Esophagus squamous epithelium (tissue), 4 donors: Measurements from ENCODE around the gene TTC3.

Experiments used
- CTCF ChIP-seq, 6 experiments: fragments of 450-650 bp in 4 of 6; fragments of 200-600 bp in 2 of 6; sonication (generic) in 2 of 6; IDR thresholded peaks; one replicate each; pipeline ENCODE4 v1.5.1; 2016 to 2019; ENCODE audit warnings: antibody characterized with exemption in 6 of 6, mild to moderate bottlenecking in 4 of 6, moderate library complexity in 4 of 6
- POLR2A ChIP-seq, 4 donors: fragments of 450-650 bp; IDR thresholded peaks; one replicate each; pipeline ENCODE4 v1.6.1; 2017; ENCODE audit warnings: antibody characterized with exemption in 4 of 4, mild to moderate bottlenecking in 4 of 4, moderate library complexity in 3 of 4

DNA sequence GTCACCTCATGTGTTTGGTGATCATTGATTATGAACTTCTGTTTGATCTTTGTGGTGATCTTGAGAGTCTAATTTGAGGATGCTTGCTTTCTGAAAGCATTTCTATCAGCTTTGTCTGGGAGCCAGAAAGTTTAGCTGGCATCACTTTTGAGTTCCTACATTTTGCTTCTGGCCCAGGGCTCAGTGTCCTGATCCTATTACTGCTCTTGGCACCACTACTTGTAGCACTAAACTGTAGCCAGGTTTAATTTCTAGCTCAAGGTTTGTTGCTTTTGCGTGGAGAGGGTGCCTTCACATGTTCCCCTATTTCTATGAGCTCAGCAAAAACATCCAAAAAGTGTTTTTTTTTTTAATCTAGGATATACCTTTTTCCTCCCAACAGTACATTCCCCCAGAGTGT lies 9.3 kb downstream of the TTC3 start:
- TF ChIP-seq POLR2A (IDR thresholded peaks at IDR 0.05) (no peak), CTCF (IDR thresholded peaks at IDR 0.05) (no peak)
